GM12875 (cell line): ENCODE measurements around the gene PRKCA.

ENCODE experiments used
- H3K4me3 ChIP-seq: one replicate; pipeline ENCODE4 v1.5.1; 2011; ENCODE audit warnings: low read depth, low read length, control low read depth
- TF ChIP-seq, protein P1 (sequence below): IDR thresholded peaks from 2 replicates; pipeline ENCODE4 v1.5.1; 2011; ENCODE audit warnings: low read depth, mild to moderate bottlenecking, control low read depth, inconsistent platforms, low read length, moderate library complexity, borderline replicate concordance; ENCODE audit not compliant: insufficient read depth

The PRKCA gene

DNA sequence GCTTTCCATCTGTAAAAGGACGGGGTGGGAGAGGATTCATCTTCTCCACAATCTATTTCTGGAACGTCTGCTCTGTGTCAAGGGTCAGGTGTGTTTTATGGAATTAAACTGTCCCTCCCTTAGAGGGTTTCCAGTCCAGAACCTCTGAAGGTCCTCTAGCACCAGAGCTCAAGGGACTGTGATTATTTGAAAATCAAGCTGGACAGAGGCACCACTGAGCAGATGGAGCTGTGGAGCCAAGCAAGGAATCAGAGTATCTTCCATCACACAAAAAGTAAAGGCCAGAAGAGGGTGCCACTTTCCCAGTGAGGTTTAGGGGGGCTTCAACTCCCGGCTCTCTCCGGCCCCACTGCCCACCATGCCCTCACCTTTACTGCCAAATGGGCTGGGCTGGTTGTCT is 539.3 kb downstream of the PRKCA start:
- no peak overlapping the region for H3K4me3 ChIP-seq
- TF ChIP-seq, protein P1, sequence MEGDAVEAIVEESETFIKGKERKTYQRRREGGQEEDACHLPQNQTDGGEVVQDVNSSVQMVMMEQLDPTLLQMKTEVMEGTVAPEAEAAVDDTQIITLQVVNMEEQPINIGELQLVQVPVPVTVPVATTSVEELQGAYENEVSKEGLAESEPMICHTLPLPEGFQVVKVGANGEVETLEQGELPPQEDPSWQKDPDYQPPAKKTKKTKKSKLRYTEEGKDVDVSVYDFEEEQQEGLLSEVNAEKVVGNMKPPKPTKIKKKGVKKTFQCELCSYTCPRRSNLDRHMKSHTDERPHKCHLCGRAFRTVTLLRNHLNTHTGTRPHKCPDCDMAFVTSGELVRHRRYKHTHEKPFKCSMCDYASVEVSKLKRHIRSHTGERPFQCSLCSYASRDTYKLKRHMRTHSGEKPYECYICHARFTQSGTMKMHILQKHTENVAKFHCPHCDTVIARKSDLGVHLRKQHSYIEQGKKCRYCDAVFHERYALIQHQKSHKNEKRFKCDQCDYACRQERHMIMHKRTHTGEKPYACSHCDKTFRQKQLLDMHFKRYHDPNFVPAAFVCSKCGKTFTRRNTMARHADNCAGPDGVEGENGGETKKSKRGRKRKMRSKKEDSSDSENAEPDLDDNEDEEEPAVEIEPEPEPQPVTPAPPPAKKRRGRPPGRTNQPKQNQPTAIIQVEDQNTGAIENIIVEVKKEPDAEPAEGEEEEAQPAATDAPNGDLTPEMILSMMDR = no peak

DNA sequence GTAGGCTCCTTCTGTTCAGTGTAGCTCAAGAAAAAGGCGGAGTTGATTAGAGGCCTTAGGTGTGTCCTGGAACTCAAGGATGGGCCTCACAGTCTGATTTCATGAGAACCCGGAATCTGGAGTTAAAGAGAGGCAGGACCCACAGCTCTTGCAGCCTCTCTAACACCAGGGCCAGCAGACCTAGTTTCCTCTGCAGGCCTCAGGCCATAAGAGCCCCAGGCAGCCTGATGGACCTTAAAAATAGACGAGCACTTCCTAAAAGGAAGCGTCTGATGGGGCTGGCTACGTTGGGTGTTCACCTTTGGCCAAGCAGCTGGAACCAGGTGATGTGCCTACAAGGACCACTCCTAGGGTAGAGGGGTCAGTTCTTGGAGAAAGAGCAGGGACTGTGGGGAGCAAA is 540.1 kb downstream of the PRKCA start:
- H3K4me3 ChIP-seq = no peak overlapping the region
- TF ChIP-seq, protein P1 = no peak

DNA sequence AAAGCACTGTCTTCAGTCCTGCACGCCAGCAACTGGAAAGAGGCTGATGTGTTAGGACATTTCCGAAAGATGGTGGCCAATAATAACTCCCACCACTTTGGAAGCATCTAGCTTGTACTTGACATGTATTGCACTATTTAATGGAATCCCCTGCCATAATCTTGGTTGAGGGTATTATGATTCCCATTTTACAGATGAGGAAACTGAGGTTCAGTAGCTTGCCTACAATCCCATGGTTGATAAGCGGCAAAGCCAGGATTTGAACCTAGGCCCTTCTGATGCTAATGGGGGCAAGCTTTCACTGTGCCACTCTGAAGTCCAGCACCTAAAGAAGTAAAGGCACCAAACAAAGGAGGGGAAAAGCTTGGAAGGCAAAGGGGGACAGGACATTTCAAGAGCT is 540.5 kb downstream of the PRKCA start:
- H3K4me3 ChIP-seq = no peak overlapping the region
- TF ChIP-seq, protein P1 = no peak

DNA sequence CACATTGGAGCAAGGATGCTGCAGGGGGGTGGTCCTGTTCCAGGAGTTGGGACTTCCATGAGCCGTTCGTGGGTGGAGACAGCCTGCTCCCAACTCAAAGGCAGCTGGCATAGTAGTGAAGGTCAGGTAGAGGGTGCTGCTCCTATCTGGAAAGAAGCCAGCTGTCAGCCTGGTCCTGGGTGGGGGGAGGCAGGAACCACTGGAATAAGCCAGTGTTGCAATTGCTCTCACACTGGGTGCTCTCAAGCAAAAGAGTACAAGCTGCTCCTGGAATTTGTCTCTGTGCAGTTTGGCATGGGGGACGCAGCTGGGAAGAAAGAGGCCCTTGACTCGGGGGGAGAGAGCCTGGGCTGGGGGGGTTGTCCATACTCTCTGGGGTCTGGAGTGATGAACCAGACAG is 541.2 kb downstream of the PRKCA start:
- TF ChIP-seq, protein P1 = no peak
- no peak overlapping the region for H3K4me3 ChIP-seq

DNA sequence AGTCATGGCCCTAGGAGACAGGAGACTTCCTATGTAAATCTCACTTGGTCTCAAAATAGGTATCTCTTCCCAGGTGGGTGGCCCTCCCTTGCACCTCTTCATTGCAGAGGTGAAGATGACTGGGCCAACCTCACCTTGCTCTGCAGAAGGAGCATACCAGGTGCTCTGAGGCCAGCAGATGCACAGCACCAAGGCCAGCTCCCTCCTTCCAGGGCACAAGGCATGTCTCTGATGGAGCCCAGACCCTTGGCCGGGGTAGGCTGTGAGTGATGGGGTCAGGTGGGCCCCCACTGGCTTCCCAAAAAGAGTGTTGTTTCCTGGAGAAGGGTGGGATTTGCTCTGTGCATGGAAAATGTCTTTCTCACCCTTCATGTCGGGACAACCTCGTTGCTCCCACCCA is 545.3 kb downstream of the PRKCA start:
- TF ChIP-seq, protein P1 = no peak
- no peak overlapping the region for H3K4me3 ChIP-seq

DNA sequence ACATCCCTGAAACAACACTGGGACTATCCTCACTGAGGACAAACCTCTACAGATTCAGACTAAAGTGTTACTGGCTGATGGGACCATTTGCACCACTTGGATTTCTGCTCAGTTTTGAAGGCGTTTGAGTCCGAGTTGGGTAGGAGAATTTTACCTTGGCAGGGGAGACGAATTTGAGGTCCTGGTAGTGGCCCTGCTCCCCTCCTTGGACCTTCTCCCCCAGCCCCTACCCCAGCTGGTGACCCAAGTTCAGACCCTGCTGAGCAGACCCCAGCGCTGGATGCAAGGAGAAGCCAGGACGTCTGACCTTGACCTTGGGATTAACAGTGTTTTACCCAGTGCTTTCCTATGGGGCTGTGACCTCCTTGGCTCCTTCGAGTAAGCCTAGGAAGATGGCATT is 546.1 kb downstream of the PRKCA start:
- H3K4me3 ChIP-seq = no peak overlapping the region
- TF ChIP-seq, protein P1 = no peak

DNA sequence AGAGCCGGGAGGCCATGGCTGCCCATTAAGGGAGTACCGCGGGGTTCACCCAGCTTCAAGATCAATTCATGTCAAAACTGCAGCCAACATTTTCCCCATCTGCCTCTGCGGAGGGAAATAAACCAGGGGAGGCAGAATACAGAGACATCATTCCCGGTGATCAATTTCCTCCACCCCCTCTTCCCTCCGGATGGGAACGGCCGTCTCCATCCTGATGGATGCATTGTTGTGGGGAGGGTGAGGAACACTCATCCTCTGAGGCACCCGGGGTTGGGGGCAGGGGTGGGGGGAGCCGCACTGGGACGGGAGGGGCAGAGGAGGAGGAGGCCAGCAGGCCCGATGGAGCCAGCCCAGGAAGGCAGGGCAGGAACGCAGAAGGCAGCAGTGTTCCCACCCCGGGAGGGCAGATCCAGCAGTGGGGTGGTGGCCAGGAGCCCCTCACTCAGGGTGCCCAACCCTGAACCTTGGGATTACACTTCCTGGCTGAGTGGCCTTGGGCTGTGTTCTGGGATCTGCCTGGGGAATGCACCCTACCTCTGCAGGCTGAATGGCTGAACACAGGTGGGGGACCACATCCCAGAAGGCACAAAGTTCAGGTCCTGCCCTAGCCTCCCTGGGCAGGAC is 546.7 kb downstream of the PRKCA start:
- TF ChIP-seq, protein P1 = no peak
- H3K4me3 ChIP-seq = no peak overlapping the region
